ENCODE data around the gene CD300A.
A peak's percentile ranks its signal among the peaks of the same experiment; 100 is the strongest.

Gene CD300A

GRCh38 chr17:74522381-74523105, 56.1 kb downstream of the CD300A start:
- DNase-seq, result no peak

GRCh38 chr17:74523308-74523707, 56.9 kb downstream of the CD300A start:
- no peak for DNase-seq

- DNase-seq, result no peak
These were observed 58.4 kb downstream of the CD300A start for GRCh38 chr17:74524653-74525464.

GRCh38 chr17:74525465-74525725, 59.0 kb downstream of the CD300A start:
- DNase-seq, result no peak

- DNase-seq, result no peak
These were observed 59.4 kb downstream of the CD300A start for GRCh38 chr17:74525781-74526288.

- DNase-seq, result no peak
These were observed 60.2 kb downstream of the CD300A start for GRCh38 chr17:74526681-74527080.

- DNase-seq, result no peak
These were observed 60.6 kb downstream of the CD300A start for GRCh38 chr17:74527081-74527480.

GRCh38 chr17:74527756-74528155, 61.3 kb downstream of the CD300A start:
- DNase-seq, result no peak

- DNase-seq, result no peak
These were observed 62.2 kb downstream of the CD300A start for GRCh38 chr17:74528491-74529199.

- DNase-seq, result no peak
These were observed 62.8 kb downstream of the CD300A start for GRCh38 chr17:74529243-74529642.

GRCh38 chr17:74530831-74531150, 64.4 kb downstream of the CD300A start:
- no peak for DNase-seq

GRCh38 chr17:74531231-74531761, 64.9 kb downstream of the CD300A start, which contains the start of gene CD300LB:
Gene CD300LB, minus strand, starts transcription at chr17:74531475. Its CDS starts 125 bp downstream, at chr17:74531350.
- DNase-seq, result no peak

- peak; percentile 19 to 68 for DNase-seq
These were observed 65.7 kb downstream of the CD300A start for GRCh38 chr17:74532115-74532514.
